NCI-H1694 (cell line): ENCODE data around the gene MCM3AP.

Source experiments
- DNase-seq: peaks from one replicate; lab custom pipeline; 2025; lab: John Stamatoyannopoulos, UW

Gene MCM3AP

DNA sequence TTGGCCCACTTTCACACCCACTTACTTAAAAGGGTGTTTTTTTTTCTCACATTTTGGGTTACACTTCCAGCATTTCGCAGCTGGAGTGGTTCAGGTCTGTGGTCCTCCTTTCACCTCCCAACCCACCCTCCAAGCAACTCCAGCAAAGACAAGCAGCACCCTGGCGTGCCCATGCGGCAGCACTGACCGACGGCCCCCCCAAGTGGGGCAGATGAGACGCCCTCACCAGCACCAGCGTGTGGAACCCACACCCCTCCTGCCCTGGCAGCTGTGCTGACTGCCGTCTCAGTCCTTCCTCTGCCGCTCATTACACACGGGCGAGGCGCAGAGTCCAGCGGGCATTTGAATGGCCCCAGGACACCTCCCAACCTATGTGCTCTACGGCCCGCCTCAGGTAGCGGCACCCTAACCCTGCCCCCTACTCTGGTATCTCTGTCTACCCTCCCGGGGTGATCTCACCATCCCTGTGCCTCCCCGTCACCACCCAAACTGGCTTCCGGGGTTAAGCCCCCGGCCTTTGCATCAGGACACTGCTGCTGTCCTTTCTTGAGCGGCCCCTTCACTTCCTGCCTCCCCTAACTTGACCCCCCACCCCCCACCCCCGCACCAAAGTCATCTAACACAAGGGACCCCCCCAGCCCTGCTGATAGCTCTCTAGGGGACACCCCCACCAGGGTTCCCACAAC lies 67.8 kb downstream of the MCM3AP start:
- no peak for DNase-seq

- DNase-seq, result no peak
Observed at GRCh38 chr21:46216132-46216747, 69.2 kb downstream of the MCM3AP start.

DNA sequence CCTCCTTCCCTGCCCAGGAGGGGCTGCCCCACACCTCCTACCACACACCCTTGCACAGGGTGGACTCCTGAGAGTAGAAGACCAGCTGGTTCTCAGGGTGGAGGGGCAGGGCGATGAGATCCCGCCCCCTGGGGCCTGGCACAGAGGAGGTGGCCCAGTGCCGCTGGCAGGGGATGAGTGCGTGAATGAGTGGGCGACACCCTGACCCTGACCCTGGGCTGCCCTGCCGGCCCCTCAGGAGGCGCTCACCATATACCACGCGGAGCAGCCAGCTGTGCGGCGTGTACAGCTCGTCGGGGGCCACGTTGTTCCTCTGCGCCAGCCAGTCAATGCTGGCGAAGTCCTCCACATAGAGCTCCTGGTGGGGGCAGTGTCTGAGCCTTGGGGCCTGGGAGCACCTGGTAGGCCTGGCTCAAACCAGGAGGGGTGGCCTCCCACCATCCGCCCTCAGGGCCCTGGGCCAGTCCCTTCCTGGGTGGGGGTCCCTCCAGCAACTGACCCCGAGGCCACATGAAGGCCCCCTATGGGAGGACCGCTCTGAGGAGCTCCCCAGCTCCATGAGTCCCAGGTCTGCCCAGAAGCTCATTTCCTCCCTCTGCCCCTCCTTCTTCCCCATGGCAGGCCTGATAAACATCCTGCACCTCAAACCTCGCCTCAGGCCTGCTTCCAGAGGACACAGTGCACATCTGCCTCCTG lies 69.8 kb downstream of the MCM3AP start:
- DNase-seq, result no peak

DNA sequence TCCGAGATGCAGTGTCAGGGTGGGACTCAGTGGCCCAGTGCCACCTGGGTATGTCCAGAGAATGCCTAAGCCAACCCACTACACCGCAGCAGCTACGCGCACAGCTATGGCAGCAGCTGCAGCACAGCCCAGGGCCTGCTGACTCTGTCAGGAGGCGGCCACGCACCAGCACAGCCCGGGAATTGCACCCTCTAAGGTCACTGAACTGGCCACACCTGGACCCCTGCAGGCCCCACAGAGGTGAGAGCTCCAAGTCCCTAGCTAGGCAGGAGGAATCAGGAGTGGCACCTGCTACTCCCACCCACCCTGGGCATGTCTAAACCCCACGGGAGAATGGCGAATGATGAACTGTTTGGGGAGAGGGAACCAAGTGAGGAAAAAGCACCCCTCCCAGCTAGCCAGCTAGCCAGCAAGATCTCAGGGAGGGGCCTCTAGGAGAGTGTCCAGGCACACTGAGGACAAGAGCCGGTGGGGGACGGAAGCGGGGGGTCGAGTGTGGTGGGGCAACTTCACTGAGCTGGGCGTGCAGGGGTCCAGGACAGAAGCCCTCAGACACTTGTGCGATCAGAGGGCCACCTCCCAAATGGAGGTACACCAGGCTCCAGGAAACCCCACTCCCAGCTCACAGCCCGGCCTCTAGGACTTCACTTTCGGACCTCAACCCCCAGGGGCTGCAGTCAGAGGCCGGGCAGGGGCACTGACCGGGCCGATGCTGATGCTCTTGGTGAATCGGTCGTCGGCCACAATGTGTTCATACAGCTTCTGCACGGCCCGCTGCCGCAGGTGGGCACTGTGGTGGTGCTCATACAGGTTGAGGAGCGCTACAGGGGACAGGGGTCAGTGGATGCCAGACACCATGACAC lies 70.7 kb downstream of the MCM3AP start:
- no peak for DNase-seq

GRCh38 chr21:46213620-46214286 lies 71.7 kb downstream of the MCM3AP start:
- no peak for DNase-seq

- no peak for DNase-seq
Observed at GRCh38 chr21:46212721-46213484, 72.5 kb downstream of the MCM3AP start.

GRCh38 chr21:46211786-46212720 lies 73.4 kb downstream of the MCM3AP start:
- no peak for DNase-seq

DNA sequence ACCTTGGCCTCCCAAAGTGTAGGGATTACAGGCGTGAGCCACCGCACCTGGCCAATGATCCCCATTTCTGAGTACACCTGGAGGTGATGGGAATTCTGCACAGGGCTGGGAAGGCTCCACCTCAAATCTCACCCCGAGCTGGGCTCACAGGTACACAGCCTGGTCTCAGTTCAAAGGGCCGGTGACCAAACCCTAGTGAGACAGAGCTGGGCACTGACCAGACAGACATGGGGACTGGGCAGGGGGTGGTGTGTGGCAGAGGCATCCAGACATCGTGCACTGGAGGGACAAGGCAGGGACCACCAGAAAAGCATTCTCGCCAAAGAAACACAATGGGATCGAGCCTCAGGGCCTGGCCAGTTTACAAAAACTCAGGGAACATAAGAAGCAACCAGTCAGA lies 74.0 kb downstream of the MCM3AP start:
- no peak for DNase-seq

DNA sequence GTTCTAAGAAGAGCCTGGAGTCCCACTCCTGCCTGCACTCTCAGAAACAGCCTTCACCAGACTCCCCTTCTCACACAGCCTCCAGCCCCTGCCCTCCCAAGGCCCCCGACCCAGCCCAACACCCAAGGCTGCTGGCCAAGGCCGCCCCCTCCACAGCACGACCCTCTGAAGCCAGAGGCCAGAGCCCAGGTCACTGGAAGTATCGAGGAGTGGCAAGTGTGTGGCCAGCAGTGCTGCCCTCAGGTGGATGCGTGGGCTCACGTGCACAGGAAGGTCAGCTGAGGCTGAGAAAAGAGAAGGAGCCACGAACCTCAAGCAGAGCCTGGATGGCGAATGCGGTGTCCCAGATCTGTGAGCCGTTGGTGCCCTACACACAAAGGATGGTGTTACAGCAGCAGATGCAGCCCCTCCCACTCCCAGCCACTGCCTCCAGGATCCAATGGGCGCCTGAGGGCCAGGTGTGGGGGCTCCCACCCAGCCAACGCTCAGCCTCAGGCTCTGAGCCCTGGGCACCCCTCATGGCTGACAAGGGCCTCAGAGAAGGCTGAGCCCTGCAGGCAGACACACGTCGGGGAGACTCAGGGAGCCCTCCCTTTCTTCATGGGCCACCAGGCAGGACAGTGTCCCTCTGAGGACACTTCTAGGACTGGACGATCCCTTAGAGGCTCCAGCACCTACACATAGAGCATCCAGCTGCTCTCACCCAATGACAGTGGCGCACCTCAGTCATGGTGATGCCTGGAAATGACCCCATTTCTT lies 74.9 kb downstream of the MCM3AP start:
- DNase-seq, result no peak

DNA sequence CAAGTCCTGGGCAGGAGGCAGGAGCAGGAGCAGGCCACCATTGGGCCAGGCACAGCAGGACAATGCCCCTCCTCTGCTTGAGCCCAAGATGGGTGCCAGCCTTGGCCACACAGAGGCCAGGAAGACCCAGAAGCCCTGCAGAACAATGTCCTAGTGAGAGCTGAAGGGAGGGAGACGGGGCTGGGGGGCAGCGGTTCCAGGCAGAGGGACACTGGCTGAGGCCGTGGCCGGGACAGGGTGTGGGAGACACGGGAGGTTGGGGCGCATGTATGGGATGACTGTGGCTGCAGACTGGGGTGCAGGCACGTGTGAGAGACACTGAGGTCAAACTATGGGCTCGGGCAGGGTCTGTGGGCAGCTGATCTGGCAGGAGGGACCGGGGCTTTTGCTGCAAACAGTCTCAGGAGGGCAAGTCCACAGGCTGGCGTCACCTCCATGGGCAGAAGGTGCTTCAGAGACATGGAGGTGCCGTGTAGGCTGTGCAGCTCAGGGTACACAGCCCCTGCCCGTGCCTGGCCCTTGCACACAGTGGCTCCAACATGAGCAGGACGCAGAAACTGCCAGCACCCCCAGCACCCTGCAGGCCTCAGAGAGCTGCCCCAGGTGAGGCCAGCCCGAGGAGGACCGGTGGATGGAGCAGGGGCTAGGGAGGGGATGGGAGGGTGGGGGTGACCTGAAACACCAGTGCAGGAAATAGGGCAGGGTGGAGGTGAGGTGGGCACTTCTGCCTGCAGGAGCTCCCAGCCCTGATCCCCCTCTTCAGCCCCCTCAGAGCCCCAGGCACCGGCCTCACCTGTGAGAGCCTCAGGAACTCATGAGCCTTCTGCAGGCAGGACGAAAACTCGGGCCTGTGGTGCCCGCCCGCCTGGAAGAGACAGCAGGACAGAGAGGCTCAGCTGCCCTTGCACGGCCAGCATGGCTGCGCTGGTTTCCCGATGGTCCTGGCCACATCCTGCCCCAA lies 76.4 kb downstream of the MCM3AP start:
- no peak for DNase-seq

GRCh38 chr21:46207920-46208591 lies 77.4 kb downstream of the MCM3AP start:
- no peak for DNase-seq

- DNase-seq, result no peak
Observed at GRCh38 chr21:46207006-46207919, 78.1 kb downstream of the MCM3AP start.

DNA sequence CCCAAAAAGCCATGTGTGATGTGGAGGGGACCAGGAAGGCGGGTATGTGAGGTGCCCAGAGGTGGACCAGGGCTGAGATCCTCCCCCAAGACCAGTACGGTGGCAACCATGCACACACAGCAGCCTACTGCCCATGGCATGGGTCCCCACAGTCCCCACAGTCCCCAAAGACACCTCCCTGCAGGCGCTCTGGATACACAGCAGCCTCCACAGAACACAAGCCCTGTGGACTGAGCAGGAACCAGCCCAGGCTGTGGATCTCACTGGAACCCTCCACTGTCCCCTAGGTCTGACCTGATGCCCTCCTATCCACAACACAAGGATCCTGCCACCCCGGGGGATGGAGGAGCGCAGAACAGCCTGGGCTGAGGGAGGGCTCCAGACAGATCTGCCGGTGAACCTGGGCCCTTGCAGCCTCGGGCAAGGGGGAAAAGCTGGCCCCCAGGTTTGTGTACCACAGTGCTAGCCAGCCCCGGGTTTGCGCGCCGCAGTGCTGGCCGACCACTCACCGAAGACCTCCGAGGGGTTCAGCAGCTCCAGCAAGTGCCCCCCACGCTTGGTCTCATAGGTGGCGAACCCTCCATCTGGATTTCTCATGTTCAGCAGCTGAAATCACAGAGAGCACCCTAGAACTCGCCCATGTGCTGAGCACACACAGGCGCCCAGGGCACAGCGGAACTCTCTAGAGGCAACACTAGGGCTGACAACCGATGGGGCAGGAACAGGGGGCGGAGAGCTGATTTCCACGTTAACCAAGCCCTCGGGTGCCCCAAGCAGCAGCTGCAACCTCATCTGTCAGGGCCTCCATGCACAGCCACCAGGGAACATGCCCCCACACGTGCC lies 79.0 kb downstream of the MCM3AP start:
- no peak for DNase-seq

GRCh38 chr21:46205766-46206162 lies 79.6 kb downstream of the MCM3AP start:
- DNase-seq, result no peak

DNA sequence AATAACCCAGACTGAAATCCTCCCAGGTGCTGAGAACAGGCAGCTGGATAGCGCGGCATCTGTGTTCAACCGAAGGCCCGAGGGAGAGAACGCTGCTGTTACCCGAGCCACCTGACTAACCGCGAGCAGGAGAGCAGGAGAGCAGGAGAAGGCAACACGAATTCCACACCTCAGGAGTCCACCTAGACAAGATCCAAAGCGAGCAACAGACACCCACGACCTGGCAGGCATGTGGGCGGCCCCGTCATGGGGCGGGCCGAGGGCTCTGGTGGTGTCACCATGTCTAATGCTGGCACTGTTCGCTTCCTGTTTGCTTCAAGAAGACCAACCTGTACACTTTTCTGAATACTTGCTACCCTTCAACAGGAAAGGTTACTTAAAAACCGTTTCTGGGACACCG lies 80.2 kb downstream of the MCM3AP start:
- no peak for DNase-seq
